ENCODE results near the gene CRTAP.
"Not testable (repeated sequence)": the region's sequence is repeated elsewhere in the genome, so short reads cannot be mapped to it uniquely, and the experiment has no call there.

The CRTAP gene

DNA sequence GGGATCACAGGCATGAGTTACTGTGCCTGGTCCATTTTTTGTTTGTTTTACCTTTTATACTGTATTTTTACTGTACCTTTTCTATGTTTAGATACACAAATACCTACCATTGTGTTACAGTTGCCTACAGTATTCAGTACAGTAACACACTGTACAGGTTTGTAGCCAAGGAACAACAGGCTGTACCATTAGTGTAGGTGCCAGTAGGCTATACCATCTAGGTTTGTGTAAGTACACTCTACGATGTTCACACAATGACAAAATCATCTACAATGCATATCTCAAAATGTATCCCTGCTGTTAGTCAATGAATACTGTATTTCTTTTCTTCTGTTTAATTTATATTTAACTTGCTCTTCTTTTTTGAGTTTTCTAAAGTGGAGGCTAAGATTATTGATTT is 67.8 kb downstream of the CRTAP start:
- not testable (repeated sequence) for DNase-seq

DNA sequence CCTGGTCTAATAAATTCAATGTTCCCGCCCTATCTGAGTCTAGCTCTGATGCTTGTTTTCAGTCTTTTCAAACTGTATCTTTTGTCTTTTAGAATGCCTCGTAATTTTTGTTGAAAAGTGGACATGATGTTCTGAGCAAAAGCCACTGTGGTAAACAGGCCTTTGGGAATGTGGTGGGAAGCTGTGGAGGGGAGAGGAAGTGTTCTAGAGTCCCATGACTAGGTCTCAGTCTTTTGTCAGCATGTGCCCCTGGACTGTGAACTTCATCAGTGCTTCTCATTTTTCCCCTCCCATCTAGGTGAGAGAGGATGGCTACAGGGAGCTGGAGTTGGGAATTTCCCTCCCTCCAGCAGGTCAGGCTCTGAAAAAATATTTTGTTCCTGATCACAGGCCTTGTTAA is 71.0 kb downstream of the CRTAP start:
- DNase-seq: no peak

GRCh38 chr3:33186524-33187367 is 72.9 kb downstream of the CRTAP start:
- DNase-seq: no peak

DNA sequence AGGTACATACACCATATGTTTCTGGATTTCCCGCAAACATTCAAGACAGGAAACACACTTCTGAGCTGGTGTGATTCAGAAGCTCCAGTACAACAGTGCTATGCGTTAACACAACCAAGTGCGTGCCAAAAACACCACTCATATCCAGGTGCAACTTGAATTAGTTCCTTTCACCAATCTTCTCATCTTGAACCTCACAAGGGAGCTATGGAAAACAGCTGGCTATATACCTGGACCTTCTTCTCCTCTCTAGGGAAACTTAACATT is 73.5 kb downstream of the CRTAP start:
- no peak for DNase-seq

GRCh38 chr3:33194303-33194702 is 80.5 kb downstream of the CRTAP start:
- DNase-seq: no peak

GRCh38 chr3:33196538-33196937 is 82.7 kb downstream of the CRTAP start:
- DNase-seq: no peak
